Esophagus squamous epithelium (tissue), 4 donors: ENCODE results near the gene GPR68.

Experiments used
- POLR2A ChIP-seq, 4 donors: fragments of 450-650 bp; IDR thresholded peaks; one replicate each; pipeline ENCODE4 v1.6.1; 2017; ENCODE audit warnings: antibody characterized with exemption in 4 of 4, mild to moderate bottlenecking in 4 of 4, moderate library complexity in 3 of 4
- TF ChIP-seq, protein P1 (sequence below), 6 experiments: fragments of 450-650 bp in 4 of 6; fragments of 200-600 bp in 2 of 6; sonication (generic) in 2 of 6; IDR thresholded peaks; one replicate each; pipeline ENCODE4 v1.5.1; 2016 to 2019; ENCODE audit warnings: antibody characterized with exemption in 6 of 6, mild to moderate bottlenecking in 4 of 6, moderate library complexity in 4 of 6

DNA sequence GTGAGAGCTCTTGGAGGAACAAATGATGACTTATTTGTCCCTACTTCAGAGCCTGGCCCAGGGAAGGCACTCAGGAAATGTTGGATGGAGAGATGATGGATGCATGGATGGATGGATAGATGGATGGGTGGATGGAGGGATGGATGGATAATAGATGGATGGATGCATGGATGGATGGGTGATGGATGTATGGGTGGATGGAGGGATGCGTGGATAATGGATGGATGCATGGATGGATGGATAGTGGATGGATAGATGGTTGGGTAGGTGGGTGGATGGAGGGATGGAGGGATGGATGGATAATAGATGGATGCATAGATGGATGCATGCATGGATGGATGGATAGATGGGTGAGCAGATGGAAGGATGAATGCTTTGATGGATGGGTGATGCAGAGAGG is 23.2 kb downstream of the GPR68 start:
- TF ChIP-seq, protein P1, sequence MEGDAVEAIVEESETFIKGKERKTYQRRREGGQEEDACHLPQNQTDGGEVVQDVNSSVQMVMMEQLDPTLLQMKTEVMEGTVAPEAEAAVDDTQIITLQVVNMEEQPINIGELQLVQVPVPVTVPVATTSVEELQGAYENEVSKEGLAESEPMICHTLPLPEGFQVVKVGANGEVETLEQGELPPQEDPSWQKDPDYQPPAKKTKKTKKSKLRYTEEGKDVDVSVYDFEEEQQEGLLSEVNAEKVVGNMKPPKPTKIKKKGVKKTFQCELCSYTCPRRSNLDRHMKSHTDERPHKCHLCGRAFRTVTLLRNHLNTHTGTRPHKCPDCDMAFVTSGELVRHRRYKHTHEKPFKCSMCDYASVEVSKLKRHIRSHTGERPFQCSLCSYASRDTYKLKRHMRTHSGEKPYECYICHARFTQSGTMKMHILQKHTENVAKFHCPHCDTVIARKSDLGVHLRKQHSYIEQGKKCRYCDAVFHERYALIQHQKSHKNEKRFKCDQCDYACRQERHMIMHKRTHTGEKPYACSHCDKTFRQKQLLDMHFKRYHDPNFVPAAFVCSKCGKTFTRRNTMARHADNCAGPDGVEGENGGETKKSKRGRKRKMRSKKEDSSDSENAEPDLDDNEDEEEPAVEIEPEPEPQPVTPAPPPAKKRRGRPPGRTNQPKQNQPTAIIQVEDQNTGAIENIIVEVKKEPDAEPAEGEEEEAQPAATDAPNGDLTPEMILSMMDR (IDR thresholded peaks at IDR 0.05): no peak
- TF ChIP-seq POLR2A (IDR thresholded peaks at IDR 0.05): no peak
